Measurements from ENCODE around the gene NINJ1.

The NINJ1 gene

GRCh38 chr9:93132287-93132927 lies 1.6 kb downstream of the NINJ1 start:
- DNase-seq: no peak

GRCh38 chr9:93131599-93132286 lies 2.3 kb downstream of the NINJ1 start:
- DNase-seq: no peak

GRCh38 chr9:93130861-93131481 lies 3.1 kb downstream of the NINJ1 start:
- no peak for DNase-seq

GRCh38 chr9:93129691-93130500 lies 4.2 kb downstream of the NINJ1 start:
- DNase-seq: no peak

GRCh38 chr9:93129286-93129685 lies 4.8 kb downstream of the NINJ1 start:
- no peak for DNase-seq

- no peak for DNase-seq
Observed at GRCh38 chr9:93128715-93129224, 5.3 kb downstream of the NINJ1 start.

GRCh38 chr9:93128011-93128714 lies 5.9 kb downstream of the NINJ1 start:
- no peak for DNase-seq

GRCh38 chr9:93127395-93127911 lies 6.6 kb downstream of the NINJ1 start:
- DNase-seq: no peak

- no peak for DNase-seq
Observed at GRCh38 chr9:93126825-93127368, 7.2 kb downstream of the NINJ1 start.

GRCh38 chr9:93126151-93126781 lies 7.8 kb downstream of the NINJ1 start:
- no peak for DNase-seq

- no peak for DNase-seq
Observed at GRCh38 chr9:93125331-93125894, 8.6 kb downstream of the NINJ1 start.

- DNase-seq: no peak
Observed at GRCh38 chr9:93124793-93125192, 9.3 kb downstream of the NINJ1 start.

- DNase-seq: no peak
Observed at GRCh38 chr9:93123561-93124283, 10.3 kb downstream of the NINJ1 start.

GRCh38 chr9:93122721-93123221 lies 11.3 kb downstream of the NINJ1 start:
- DNase-seq: no peak

- no peak for DNase-seq
Observed at GRCh38 chr9:93121316-93122241, 12.5 kb downstream of the NINJ1 start.

- no peak for DNase-seq
Observed at GRCh38 chr9:93120846-93121315, 13.2 kb downstream of the NINJ1 start.

- DNase-seq: no peak
Observed at GRCh38 chr9:93119953-93120845, 13.9 kb downstream of the NINJ1 start.

- no peak for DNase-seq
Observed at GRCh38 chr9:93119703-93119952, 14.4 kb downstream of the NINJ1 start.

Data from stimulated activated CD4-positive, alpha-beta T cell treated with anti-CD3 and anti-CD28 coated beads, Interleukin-4, amount 100 ng/mL, for 1 hour (primary cell).